Suprapubic skin (tissue), 3 donors: ENCODE results near the gene NFKBIE.

ENCODE experiments used
- CTCF ChIP-seq, 2 donors: fragments of 200-600 bp in 1 of 2; fragments of 450-650 bp in 1 of 2; sonication (generic) in 1 of 2; IDR thresholded peaks; one replicate each; pipeline ENCODE4 v1.5.1; 2016 to 2019; ENCODE audit warnings: antibody characterized with exemption in 2 of 2, mild to moderate bottlenecking in 1 of 2, moderate library complexity in 1 of 2
- EP300 ChIP-seq: sonication (generic); formaldehyde crosslinking; IDR thresholded peaks from one replicate; pipeline ENCODE4 v1.6.1; 2017; ENCODE audit warnings: antibody characterized with exemption
- POLR2A ChIP-seq, 2 donors: fragments of 450-650 bp; IDR thresholded peaks; one replicate each; pipeline ENCODE4 v1.6.1; 2017; ENCODE audit warnings: antibody characterized with exemption in 2 of 2, mild to moderate bottlenecking in 2 of 2, moderate library complexity in 2 of 2

- TF ChIP-seq CTCF (IDR thresholded peaks at IDR 0.05) (no peak), POLR2A (IDR thresholded peaks at IDR 0.05) (no peak), EP300 (no peak)
Measured at GRCh38 chr6:44214307-44214706, 51.0 kb downstream of the NFKBIE start.
